ENCODE data around the gene IL4R.

IL4R gene

GRCh38 chr16:27363246-27363632, 49.5 kb downstream of the IL4R start:
- DNase-seq: no peak

DNA sequence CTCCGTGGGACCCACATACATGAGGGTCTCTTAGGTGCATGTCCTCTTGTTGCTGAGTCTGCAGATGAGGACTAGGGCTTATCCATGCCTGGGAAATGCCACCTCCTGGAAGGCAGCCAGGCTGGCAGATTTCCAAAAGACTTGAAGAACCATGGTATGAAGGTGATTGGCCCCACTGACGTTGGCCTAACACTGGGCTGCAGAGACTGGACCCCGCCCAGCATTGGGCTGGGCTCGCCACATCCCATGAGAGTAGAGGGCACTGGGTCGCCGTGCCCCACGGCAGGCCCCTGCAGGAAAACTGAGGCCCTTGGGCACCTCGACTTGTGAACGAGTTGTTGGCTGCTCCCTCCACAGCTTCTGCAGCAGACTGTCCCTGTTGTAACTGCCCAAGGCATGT, 50.0 kb downstream of the IL4R start:
- no peak for DNase-seq

- no peak for DNase-seq
Measured at GRCh38 chr16:27364493-27365141, 50.8 kb downstream of the IL4R start.

DNA sequence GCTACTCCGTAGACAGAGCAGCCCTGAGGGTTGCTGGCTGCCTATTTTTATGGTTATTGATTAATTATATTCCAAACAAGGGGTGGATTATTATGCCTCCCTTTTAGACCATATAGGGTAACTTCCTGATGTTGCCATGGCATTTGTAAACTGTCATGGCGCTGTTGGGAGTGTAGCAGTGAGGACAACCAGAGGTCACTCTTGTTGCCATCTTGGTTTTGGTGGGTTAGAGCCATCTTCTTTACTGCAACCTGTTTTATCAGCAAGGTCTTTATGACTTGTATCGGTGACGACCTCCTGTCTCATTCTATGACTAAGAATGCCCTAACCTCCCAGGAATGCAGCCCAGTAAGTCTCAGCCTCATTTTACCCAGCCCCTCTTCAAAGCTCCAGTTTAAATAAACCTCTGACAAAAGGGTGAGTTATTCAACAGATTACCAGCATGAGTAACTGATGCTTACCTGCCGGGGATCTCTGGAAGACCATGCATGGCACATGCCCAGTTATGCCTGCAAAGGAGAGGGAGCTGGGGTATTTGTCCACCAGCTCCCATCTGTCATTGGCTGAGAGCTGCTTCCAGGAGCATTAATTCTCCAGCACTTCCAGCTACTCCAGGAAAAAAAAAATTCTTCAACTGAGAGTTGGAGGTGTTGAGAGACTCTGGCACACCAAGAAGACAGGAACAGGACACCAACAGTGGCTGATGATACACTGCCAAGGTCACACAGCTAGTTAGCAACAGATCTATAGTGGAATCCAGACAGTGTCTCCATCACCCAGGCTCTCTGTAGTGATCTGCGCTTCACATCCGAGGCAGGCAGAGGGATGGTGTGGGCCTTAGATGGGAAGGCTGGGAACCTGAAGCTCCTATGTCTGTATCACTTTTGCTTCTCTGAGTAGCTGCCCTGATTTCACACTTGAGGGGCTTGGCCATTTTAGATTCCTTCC, 51.6 kb downstream of the IL4R start:
- no peak for DNase-seq

DNA sequence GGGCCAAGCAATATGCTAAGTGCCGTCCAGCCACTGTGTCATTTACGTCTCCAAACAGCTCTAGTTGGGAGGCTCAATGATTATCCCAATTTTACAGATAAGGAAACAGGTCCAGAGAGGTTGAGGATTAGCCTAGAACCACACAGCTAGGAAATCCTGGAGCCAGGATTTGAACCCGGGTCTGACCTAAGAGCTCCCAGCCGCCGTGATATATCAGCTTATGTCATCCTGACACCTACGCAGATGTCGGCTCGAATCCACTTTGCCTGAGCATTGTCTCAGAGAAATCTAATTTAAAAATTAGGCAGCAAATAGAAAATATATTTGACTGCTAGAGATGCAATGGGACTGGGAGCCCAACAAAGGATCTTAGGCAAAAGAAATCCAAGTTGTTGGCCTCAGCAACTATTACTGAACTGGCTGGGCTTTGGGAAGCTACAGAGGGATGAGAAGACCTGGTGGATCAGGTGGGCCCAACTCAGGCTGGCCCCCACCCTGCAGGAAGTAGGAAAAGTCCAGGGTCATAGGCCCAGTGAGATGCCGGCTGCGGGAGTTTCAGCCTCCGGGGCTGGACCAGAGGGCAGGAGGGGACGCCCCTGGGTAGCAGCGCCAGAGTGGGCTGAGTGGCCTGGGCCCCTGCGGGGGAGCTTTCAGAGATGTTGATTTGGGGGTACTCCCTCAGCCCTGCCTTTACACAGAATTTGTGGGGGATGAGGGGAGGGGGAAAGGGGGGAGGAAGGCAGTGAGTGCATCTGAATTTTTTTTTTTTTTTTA, 53.1 kb downstream of the IL4R start:
- DNase-seq: no peak

GRCh38 chr16:27367461-27368357, 53.9 kb downstream of the IL4R start:
- peak; percentile 79 for DNase-seq

- DNase-seq: no peak
Measured at GRCh38 chr16:27368358-27368722, 54.6 kb downstream of the IL4R start.

- no peak for DNase-seq
Measured at GRCh38 chr16:27369806-27370205, 56.0 kb downstream of the IL4R start.

DNA sequence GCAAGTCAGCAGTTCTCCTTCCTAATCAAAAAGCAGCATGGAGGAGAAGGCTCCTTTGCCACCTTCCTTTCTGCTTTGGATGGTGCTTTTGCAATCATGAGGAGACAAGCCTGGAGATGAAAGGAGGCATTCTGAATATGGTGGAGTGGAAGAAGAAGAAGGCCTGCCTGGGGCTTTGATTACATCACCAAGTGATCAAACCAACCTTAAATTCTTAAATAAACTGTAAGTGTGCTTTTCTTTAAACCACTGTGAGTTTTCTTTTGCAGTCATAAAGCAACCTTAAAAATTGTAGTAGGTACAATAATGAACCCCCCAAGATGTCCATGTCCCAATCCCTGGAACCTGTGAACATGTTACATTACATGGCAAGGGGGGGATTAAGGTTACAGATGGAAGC, 56.5 kb downstream of the IL4R start:
- no peak for DNase-seq

DNA sequence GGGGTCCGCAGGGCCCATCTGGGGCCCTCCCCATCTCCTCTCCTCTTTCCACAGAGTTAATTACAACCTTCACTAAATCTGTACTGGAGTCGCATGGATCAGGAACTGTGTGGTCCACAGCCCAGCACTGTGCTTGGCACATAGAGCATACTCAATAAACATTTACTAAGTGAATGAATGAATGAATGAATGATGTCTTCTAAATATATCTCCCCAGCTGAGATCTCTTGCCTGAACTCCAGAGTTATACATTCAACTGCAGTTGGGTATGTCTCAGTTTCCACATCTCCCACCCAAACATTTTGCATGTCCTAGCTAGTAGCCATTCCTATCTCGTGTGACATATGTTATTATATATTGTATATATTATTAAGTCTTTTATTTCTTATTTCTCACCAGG, 59.5 kb downstream of the IL4R start:
- no peak for DNase-seq

DNA sequence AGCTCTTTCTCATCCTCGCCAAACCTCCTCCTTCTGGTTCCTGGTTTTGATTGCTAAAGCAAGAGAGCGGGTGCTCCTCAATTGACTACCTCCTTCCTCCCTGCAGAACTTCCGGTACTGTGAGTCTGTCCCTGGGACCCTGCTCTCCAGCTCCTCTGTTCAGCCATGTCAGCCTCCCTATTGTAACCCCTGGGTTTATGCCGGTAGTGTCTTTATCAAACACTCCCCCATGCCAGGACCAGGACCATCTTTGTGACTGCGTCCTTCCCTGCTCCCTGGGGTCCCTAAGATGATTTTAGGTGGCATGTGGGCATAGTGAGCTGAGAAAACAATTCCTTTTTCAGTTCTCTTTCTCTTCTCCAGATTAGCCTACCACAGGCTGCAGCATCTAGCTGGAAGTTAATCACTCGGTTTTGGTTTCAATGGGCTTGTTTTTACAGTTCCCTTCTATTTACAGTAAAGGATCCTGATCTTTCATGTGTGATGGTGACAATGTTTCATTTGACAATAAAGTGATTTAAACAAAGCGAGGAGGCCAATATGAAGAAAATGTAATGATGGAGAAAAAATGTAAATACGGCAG, 60.5 kb downstream of the IL4R start:
- no peak for DNase-seq

GRCh38 chr16:27374804-27375425, 61.1 kb downstream of the IL4R start:
- peak; percentile 75 for DNase-seq

DNA sequence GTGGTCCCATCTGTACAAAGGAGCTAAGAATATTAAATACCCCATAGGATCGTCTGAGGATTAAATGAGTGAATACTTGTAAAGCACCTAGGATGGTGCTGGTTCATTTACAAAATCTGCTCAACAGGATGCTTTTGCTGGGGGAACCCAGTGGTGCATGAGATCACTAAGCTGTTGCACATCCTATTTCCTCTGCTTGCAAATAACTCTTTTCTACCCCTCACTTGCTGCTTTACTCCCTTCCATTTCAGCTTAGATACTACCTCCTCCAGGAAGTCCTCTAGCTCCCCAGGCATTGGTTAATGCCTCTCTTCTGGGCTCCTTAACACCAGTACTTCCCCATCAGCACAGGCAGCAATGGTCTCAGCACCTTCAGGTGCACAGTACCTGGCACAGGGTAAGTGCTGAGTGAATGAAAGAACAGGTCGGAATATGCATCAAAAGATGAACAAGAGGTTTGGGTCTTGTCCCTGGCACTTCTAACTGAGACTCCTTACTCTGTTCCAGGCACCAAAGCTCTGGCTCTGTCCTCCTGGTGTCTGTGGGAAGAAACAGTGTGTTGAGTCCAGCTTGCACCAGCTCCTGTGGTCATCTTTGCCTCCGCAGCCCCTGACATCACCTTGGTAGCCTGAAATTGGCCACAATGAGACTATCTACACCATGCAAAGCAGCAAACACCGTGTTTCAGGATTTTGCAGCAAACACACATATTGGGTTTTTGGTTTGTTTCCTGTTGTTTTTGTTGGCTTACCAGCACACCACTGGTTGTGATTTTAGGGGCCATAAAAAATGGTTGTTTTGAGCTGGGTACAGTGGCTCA, 64.1 kb downstream of the IL4R start:
- DNase-seq: no peak

DNA sequence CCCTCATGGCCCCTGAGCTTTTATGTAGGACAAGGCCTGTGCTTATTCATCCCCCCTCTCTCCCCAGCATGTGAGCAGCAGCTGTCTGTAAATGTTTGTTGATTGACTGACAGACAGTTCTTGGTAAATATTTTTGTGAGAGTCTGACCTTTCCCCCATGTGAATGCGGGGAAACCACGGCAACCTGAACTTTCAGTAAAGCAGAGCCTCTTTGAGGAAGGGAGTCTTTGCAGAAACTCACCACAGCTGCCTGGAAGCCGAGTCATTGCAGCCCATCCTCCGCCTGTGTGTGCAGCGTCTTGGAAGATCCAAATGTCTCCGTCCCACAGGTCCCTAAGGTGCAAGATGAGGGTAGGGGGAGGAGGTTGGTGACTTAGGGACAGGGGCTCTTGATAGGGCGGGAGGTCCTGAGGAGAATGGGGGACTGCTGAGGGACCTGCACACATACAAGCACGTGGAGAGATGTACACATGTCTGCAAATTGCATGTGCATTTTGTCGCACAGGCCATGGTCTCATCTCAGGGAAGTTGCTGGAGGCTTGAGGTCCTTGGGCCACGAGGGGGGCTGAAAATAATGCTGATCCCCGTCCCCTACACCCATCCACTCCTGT, 65.2 kb downstream of the IL4R start:
- no peak for DNase-seq

- DNase-seq: no peak
Measured at GRCh38 chr16:27379919-27380318, 66.1 kb downstream of the IL4R start.

GRCh38 chr16:27381236-27381635, 67.5 kb downstream of the IL4R start:
- no peak for DNase-seq

- DNase-seq: no peak
Measured at GRCh38 chr16:27381974-27382855, 68.4 kb downstream of the IL4R start.

DNA sequence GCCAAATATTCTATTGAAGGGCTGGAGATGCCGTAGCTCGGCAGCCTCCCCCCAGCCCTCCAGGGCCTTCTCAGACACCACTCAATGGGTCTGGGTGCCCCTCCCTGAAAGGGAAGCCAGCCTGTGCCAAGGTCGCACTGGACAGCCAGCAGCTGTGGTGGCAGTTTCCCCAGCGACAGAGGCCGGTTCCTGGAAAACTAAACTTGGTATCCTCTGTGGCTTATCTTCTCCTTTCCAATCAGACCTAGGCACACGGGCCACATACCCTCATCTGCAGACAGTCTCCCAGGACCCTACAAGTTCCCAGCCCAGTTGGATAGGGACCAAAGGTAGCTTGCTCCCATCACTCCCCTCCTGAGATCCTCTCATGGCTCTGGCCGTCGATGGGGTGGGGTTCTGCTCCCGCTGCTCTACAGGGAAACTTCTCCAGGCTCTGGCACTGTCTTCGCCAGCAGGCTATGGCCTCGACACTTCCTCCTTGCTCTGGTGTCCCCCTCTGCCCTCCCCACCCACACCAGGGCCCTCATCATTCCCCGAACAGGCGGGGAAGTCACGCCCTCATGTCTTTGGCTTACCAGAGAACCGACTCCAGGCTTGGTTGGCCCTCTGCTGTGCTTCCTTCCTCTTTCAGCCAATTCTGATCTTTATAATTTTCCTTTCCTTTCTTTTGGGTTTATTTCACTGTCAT, 69.9 kb downstream of the IL4R start:
- DNase-seq: no peak

DNA sequence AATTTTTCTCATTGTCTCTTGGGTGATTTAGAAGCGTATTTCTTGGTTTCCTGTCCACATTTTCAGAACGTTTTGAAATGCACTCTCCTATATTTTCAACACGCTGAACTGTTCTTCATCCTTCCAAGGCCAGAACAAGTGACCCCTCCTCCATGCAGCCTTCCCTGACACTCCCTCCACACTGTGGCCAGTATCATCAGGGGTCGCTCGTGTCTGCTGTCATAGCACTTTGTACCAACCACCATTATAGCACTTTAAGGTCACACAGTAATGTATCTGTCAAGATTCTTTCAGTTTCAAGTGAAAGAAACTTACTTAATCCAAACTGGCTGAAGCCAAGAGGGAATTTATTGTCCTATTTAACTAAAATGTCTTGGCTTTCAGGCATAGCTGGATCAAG, 70.7 kb downstream of the IL4R start:
- DNase-seq: no peak
